C4-2B (cell line): ENCODE data around the gene GCNT1.
"Not testable (repeated sequence)": the region's sequence is repeated elsewhere in the genome, so short reads cannot be mapped to it uniquely, and the experiment has no call there.

Experiments used
- CTCF ChIP-seq: fragments of 450-650 bp; conservative IDR thresholded peaks from 2 replicates; pipeline ENCODE4 v1.5.1; 2017; ENCODE audit warnings: mild to moderate bottlenecking
- ZFX ChIP-seq: fragments of 450-650 bp; IDR thresholded peaks from 2 replicates; pipeline ENCODE4 v1.6.1; 2017

- not testable (repeated sequence) for TF ChIP-seq CTCF, ZFX
Measured at GRCh38 chr9:76523617-76524200, 64.7 kb downstream of the GCNT1 start.
